Cerebellar cortex (tissue), 1 donor: ENCODE measurements around the gene ASCC3.
"Not testable (repeated sequence)": the region's sequence is repeated elsewhere in the genome, so short reads cannot be mapped to it uniquely, and the experiment has no call there.

Experiments
- DNase-seq: peaks from one replicate; pipeline ENCODE4 v3.0.0-alpha.2; 2015; ENCODE audit warnings: low spot score

ASCC3 gene

DNA sequence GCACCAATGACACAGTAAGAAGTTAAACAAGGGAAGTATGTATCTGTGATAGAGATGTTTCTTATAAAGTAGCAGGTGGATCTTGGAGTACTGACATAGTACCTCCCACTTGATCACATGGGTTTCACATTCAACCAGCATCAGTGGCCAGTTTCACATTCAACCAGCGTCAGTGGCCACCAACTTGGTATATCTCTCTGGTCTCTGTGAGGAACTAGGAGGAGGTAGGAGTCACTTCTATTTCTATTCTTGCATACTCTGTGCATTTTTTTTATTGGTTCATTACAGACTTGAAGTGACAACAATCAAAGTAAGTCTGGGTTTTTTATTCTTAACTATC is 216.1 kb downstream of the ASCC3 start:
- no peak for DNase-seq

GRCh38 chr6:100664274-100665040 is 216.7 kb downstream of the ASCC3 start:
- peak; percentile 51 for DNase-seq

DNA sequence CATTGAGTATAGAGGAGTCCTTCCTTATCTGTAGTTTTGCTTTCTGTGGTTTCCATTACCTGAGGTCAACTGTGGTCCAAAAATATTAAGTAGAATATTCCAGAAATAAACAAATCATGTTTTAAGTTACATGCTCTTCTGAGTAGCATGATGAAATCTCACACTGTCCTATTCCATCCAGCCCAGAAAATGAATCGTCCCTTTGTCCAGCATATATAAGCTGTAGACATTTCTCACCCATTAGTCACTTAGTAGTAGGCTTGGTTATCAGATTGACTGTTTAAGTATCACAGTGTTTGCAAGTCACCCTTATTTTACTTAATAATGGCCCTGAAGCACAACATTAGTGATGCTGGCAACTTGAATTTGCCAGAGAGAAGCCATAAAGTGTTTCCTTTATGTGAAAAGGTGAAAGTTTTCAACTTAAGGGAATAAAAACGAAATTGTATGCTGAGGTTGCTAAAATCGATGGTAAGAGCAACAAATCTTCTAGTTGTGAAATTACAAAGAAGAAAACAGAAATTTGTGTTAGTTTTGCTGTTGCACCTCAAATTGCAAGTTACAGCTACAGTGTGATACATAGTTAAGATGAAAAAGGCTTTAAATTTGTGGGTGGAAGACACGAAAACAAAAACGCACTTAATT is 217.8 kb downstream of the ASCC3 start:
- DNase-seq: no peak

GRCh38 chr6:100662264-100662663 is 218.9 kb downstream of the ASCC3 start:
- no peak for DNase-seq

DNA sequence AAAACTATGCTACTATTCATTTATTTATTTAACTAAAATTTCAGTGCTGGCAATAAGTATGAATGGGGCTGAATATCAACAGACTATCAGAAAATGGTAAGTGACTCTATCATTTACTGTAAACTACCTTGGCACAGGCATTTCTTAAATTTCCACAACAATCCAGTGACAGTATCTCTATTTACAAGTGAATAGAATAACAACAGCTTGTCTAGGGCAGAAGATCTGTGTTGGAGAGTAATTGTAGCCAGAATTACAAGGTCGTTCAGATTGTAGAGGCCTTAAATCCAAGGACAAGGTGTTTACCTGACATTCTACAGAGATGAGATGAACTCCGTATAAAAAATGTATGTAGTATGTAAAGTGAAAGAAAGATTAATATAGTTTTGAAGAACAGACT is 222.6 kb downstream of the ASCC3 start:
- DNase-seq: no peak

DNA sequence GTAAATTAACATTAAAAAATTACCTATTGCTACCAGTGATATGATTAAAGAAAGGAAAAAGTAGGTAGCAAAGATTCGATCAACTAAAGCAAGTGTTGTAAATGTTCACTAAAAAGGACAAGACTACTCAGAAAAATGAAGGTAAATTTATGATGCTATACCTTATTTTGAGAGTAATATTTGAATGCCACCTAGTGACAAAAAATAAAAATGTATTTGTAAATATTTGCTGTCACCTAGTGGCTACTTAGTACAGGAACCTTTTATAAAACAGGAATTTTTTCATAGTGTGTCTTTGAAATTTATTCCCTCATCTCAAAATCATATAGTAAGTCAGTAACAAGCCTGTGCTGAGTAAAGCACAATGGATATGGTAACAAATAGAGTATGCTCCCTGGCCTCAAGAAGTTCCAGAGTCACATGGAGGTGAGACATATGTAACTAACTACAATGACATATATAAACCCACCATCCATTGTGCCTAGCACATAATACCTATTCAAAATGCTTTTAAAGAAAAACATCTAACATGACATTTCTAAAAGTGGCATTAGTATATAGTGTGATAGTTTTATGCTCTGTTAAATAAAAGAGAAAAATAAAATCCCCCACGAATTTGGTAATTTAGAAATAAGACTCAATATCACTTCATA is 223.3 kb downstream of the ASCC3 start:
- peak; percentile 34 for DNase-seq

DNA sequence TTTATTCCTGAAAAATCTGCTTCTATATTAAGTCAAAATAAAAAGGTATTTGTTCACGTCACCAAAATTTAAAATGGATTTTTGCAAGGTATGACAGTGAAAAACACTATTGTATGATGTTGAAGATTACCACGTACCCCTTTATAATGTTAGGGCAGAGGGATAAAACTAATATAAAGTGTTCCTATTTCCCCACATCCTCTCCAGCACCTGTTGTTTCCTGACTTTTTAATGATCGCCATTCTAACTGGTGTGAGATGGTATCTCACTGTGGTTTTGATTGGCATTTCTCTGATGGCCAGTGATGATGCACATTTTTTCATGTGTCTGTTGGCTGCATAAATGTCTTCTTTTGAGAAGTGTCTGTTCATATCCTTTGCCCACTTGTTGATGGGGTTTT is 240.0 kb downstream of the ASCC3 start:
- not testable (repeated sequence) for DNase-seq

DNA sequence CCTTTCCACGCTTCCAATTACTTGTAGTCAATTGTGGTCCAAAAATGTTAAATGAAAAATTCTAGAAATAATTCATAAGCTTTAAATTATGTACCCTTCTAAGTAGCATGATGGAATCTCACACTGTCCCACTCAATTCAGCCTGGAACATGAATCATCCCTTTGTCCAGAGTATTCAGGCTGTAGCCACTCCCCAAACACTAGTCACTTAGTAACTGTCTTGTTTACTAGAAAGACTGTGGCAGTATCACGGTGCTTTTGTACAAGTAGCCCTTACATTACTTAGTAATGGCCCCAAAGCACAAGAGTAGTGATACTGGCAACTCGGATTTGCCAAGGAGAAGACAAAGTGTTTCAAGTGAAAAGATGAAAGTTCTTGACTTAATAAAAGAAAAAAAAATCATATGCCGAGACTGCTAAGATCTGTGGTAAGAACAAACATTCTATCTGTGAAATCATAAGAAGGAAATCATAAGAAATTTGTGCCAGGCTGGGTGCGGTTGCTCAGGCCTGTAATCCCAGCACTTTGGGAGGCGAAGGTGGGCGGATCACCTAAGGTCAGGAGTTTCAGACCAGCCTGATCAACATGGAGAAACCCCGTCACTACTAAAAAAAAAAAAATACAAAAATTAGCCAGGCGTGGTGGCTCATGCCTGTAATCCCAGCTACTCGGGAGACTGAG is 247.9 kb downstream of the ASCC3 start:
- DNase-seq: no peak

DNA sequence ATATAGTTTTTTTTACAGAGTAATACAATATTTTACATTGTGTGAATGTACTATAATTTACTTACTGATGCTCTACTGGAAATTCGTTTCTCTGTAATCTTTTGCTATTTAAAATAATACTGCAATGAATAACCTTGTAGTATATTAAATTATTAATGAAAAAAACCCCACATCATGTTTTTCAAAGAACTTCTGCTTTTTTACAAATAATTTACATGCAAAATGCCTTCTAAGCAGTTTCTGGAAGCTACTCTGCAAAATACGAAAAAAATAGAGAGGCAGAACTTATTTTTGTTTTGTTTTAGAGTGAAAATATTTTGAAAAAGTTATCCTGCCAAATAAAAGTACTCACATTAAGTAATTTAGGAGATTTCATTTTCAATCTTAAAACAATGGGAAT is 250.6 kb downstream of the ASCC3 start:
- no peak for DNase-seq

- DNase-seq: no peak
Observed at GRCh38 chr6:100627911-100628758, 253.0 kb downstream of the ASCC3 start.

- DNase-seq: no peak
Observed at GRCh38 chr6:100626721-100627120, 254.4 kb downstream of the ASCC3 start.

DNA sequence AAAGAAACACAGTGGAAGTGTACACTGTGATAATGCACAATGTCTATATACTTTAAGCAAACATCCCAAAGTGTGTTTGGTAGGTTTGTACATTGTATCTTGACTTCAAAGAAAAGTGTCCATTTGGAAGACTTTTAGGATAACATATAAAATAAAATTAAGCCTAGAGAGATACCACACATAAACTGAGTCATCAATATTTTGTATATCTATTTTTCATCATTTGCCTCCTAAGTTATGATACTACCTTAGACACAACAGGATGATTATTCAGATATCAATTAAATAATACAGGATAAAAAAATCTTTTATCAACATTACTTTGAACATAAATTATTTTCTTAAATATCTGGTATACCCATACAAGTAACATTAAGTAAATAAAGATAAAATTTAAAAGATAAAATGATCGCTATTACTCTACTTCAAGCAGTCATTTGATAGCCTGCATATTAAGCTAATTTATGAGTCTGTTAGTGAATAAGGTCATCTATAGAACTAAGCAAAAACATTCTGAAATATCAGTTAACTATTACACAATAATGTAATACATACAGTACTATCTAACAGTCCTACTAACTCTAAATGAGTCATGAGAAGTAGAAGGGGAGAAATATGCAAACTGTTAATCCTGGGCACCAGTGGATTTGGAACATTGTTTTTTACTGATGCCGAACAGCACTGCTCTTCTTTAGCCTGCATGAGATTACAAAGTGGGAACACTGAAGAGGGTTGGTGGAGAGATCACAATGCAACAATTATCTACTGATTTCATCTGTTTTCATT is 258.0 kb downstream of the ASCC3 start:
- no peak for DNase-seq

DNA sequence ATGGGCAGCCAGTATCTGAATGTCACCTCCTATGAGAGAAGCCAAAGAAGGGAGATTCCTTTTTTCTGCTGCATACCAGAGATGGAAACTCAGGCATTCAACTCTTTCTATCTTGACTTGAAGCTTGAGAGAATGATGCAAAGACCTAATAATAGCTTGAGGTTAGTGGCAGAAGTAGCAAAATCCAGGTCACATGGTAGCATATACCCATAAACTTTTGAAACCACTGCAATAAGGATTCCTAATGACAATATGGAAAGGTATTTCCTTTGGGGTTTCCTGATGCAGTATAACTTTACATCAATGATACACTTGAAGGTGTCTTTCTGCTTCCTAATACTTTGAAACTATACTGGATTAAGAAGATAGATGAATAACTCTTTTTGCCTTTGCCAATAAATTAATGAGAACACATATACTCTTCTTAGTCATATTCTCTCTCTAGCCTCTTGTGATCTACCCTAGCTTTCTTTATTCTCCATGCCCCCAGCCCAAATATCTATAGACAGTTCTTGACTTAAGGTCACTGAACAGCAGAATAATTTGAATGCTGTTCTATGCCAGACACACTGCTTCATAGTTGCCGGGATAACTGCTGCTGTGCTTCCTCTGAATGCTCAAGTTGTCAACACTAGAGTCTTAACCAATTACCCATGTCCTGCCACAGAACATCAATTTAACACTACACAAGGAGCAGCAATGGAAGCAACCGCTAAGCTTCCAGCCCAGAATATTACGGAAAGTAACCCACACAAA is 260.9 kb downstream of the ASCC3 start:
- DNase-seq: no peak

DNA sequence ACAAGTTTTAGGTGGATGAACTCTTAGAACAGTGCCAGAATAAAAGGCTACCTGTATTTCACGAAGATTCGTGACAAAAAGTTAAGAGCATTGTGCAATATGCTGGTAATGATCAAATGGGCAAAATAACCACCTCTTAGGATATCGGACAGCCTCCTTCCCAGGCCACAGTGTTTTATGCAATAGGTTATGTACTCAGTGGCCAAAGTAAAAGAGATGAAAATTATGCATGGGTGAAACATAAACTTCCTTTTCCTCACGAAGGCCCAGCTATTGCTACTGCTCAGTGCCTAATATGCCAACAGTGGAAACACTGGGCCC is 262.8 kb downstream of the ASCC3 start:
- DNase-seq: no peak

- DNase-seq: no peak
Observed at GRCh38 chr6:100617633-100618350, 263.3 kb downstream of the ASCC3 start.

GRCh38 chr6:100614933-100615332 is 266.2 kb downstream of the ASCC3 start:
- DNase-seq: no peak

DNA sequence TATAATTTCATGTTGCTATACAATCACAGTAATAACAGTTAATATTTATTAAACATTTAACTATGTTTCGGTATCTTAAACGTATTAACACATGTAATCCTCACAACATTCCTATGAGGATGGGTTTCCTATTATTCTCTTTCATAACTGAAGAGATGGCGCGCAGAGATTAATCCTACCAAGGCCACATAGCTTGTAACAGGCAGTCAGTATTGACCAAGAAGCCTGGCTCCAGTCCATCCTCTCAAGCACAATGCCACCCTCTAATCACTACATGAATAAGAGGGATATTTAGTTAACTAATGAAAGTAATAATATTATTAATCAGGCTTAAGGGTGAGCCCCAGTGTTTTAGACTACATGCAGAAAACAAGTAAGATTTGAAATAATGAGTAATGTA is 266.7 kb downstream of the ASCC3 start:
- DNase-seq: no peak

DNA sequence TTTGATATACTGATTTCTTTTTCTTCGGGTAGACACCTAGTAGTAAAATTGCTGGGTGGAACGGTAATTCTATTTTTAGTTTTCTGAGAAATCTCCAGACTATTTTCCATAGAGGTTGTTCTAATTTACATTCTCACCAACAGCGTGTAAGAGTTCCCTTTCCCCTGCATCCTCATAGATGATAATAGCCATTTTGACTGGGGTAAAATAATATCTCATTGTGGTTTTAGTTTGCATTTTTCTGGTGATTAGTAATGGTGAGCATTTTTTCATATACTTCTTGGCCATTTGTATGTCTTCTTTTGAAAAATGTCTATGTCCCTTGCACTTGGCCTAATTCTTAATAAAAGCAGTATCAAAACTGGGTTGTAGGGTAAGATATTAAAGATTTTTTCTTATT is 267.5 kb downstream of the ASCC3 start:
- DNase-seq: no peak

- peak; percentile 63 for DNase-seq
Observed at GRCh38 chr6:100612094-100612493, 269.0 kb downstream of the ASCC3 start.
